T-helper 1 cell treated with Interleukin-12 subunit alpha and Interleukin-12 subunit beta and Interleukin-4 antibody, amounts not matched to agents 30 μg/mL and 1 μg/mL, for 36 hours (primary cell): ENCODE data around the gene MOV10.
"Not testable (repeated sequence)": the region's sequence is repeated elsewhere in the genome, so short reads cannot be mapped to it uniquely, and the experiment has no call there.

Experiments used
- H3K27ac Mint-ChIP-seq: one replicate; pipeline ENCODE4 v1.8.0; 2021; ENCODE audit warnings: mild to moderate bottlenecking, mixed read lengths
- H3K27me3 Mint-ChIP-seq: one replicate; pipeline ENCODE4 v1.8.0; 2021; ENCODE audit warnings: low read depth, mixed read lengths
- H3K36me3 Mint-ChIP-seq: one replicate; pipeline ENCODE4 v1.8.0; 2021; ENCODE audit warnings: low read depth, mixed read lengths
- H3K4me1 Mint-ChIP-seq: one replicate; pipeline ENCODE4 v1.8.0; 2021; ENCODE audit warnings: low read depth, mixed read lengths
- H3K4me3 Mint-ChIP-seq: one replicate; pipeline ENCODE4 v1.8.0; 2021; ENCODE audit warnings: mild to moderate bottlenecking, moderate library complexity, mixed read lengths
- H3K9me3 Mint-ChIP-seq: one replicate; pipeline ENCODE4 v1.8.0; 2021; ENCODE audit warnings: mixed read lengths

The MOV10 gene

GRCh38 chr1:112721294-112721693, 46.8 kb downstream of the MOV10 start:
- H3K27me3 Mint-ChIP-seq: peaks cover 27% of the 10 kb centered on the region
- H3K4me3 Mint-ChIP-seq, H3K9me3 Mint-ChIP-seq, H3K27ac Mint-ChIP-seq, H3K36me3 Mint-ChIP-seq: not testable (repeated sequence)
- H3K4me1 Mint-ChIP-seq: peaks cover 21% of the 10 kb centered on the region

- Mint-ChIP-seq H3K9me3 (no peaks in the 10 kb centered on the region), H3K4me3 (no peak overlapping the region), H3K27ac (no peak overlapping the region), H3K4me1 (peaks cover 14% of the 10 kb centered on the region), H3K36me3 (no peaks in the 10 kb centered on the region), H3K27me3 (peaks cover 27% of the 10 kb centered on the region)
Measured at GRCh38 chr1:112721966-112722524, 47.6 kb downstream of the MOV10 start.

- Mint-ChIP-seq H3K4me1 (peaks cover 8% of the 10 kb centered on the region), H3K4me3 (no peak overlapping the region), H3K36me3 (no peaks in the 10 kb centered on the region), H3K27ac (no peak overlapping the region), H3K9me3 (no peaks in the 10 kb centered on the region), H3K27me3 (peaks cover 27% of the 10 kb centered on the region)
Measured at GRCh38 chr1:112722601-112723510, 48.4 kb downstream of the MOV10 start.

- H3K27me3 Mint-ChIP-seq: peaks cover 27% of the 10 kb centered on the region
- H3K36me3 Mint-ChIP-seq: no peaks in the 10 kb centered on the region
- no peaks in the 10 kb centered on the region for H3K9me3 Mint-ChIP-seq
- no peak overlapping the region for H3K4me3 Mint-ChIP-seq
- H3K4me1 Mint-ChIP-seq: peaks cover 8% of the 10 kb centered on the region
- no peak overlapping the region for H3K27ac Mint-ChIP-seq
Measured at GRCh38 chr1:112723511-112723839, 49.0 kb downstream of the MOV10 start.

GRCh38 chr1:112724240-112724639, 49.8 kb downstream of the MOV10 start:
- H3K4me3 Mint-ChIP-seq, H3K27ac Mint-ChIP-seq, H3K36me3 Mint-ChIP-seq, H3K9me3 Mint-ChIP-seq, H3K4me1 Mint-ChIP-seq: not testable (repeated sequence)
- H3K27me3 Mint-ChIP-seq: peaks cover 24% of the 10 kb centered on the region

GRCh38 chr1:112727716-112728115, 53.3 kb downstream of the MOV10 start:
- no peaks in the 10 kb centered on the region for H3K9me3 Mint-ChIP-seq
- H3K27me3 Mint-ChIP-seq: peaks cover 8% of the 10 kb centered on the region
- no peaks in the 10 kb centered on the region for H3K36me3 Mint-ChIP-seq
- no peak overlapping the region for H3K27ac Mint-ChIP-seq
- H3K4me1 Mint-ChIP-seq: peaks cover 4% of the 10 kb centered on the region
- no peak overlapping the region for H3K4me3 Mint-ChIP-seq

GRCh38 chr1:112728306-112728971, 54.0 kb downstream of the MOV10 start:
- not testable (repeated sequence) for H3K27ac Mint-ChIP-seq, H3K9me3 Mint-ChIP-seq, H3K27me3 Mint-ChIP-seq, H3K36me3 Mint-ChIP-seq, H3K4me1 Mint-ChIP-seq, H3K4me3 Mint-ChIP-seq

GRCh38 chr1:112729011-112729410, 54.6 kb downstream of the MOV10 start:
- not testable (repeated sequence) for H3K4me3 Mint-ChIP-seq, H3K27ac Mint-ChIP-seq, H3K27me3 Mint-ChIP-seq, H3K4me1 Mint-ChIP-seq, H3K9me3 Mint-ChIP-seq, H3K36me3 Mint-ChIP-seq

GRCh38 chr1:112729909-112730308, 55.5 kb downstream of the MOV10 start:
- Mint-ChIP-seq H3K4me1 (no peaks in the 10 kb centered on the region), H3K27me3 (peaks cover 3% of the 10 kb centered on the region), H3K9me3 (no peaks in the 10 kb centered on the region), H3K36me3 (no peaks in the 10 kb centered on the region), H3K27ac (no peak overlapping the region), H3K4me3 (no peak overlapping the region)

GRCh38 chr1:112731451-112731850, 57.0 kb downstream of the MOV10 start:
- H3K36me3 Mint-ChIP-seq: no peaks in the 10 kb centered on the region
- H3K4me1 Mint-ChIP-seq: no peaks in the 10 kb centered on the region

GRCh38 chr1:112735752-112736151, 61.3 kb downstream of the MOV10 start:
- Mint-ChIP-seq H3K4me1 (no peaks in the 10 kb centered on the region), H3K4me3 (no peak overlapping the region), H3K27me3 (peaks cover 24% of the 10 kb centered on the region), H3K9me3 (no peaks in the 10 kb centered on the region), H3K27ac (no peak overlapping the region), H3K36me3 (no peaks in the 10 kb centered on the region)

More at GRCh38 chr1:112731451-112731850, 57.0 kb downstream of the MOV10 start:
- Mint-ChIP-seq H3K27ac (no peak overlapping the region), H3K9me3 (no peaks in the 10 kb centered on the region), H3K27me3 (peaks cover 3% of the 10 kb centered on the region), H3K4me3 (no peak overlapping the region)

GRCh38 chr1:112737573-112737972, 63.1 kb downstream of the MOV10 start:
- Mint-ChIP-seq H3K9me3 (no peaks in the 10 kb centered on the region), H3K4me3 (no peak overlapping the region), H3K27ac (no peak overlapping the region), H3K36me3 (no peaks in the 10 kb centered on the region), H3K27me3 (peaks cover 41% of the 10 kb centered on the region), H3K4me1 (no peaks in the 10 kb centered on the region)

- H3K36me3 Mint-ChIP-seq: no peaks in the 10 kb centered on the region
- no peaks in the 10 kb centered on the region for H3K4me1 Mint-ChIP-seq
- no peak overlapping the region for H3K27ac Mint-ChIP-seq
- H3K4me3 Mint-ChIP-seq: no peak overlapping the region
- peaks cover 70% of the 10 kb centered on the region for H3K27me3 Mint-ChIP-seq
- H3K9me3 Mint-ChIP-seq: no peaks in the 10 kb centered on the region
Measured at GRCh38 chr1:112743174-112744008, 68.9 kb downstream of the MOV10 start.

GRCh38 chr1:112744009-112744578, 69.6 kb downstream of the MOV10 start:
- no peak overlapping the region for H3K4me3 Mint-ChIP-seq
- H3K27ac Mint-ChIP-seq: no peak overlapping the region
- H3K4me1 Mint-ChIP-seq: no peaks in the 10 kb centered on the region
- no peaks in the 10 kb centered on the region for H3K36me3 Mint-ChIP-seq
- H3K27me3 Mint-ChIP-seq: peaks cover 70% of the 10 kb centered on the region
- no peaks in the 10 kb centered on the region for H3K9me3 Mint-ChIP-seq
